Thyroid gland (tissue), 4 donors: ENCODE measurements around the gene LRRN3.

Source experiments
- POLR2A ChIP-seq, 2 donors: fragments of 450-650 bp; IDR thresholded peaks; one replicate each; pipeline ENCODE4 v1.6.1; 2017; ENCODE audit warnings: antibody characterized with exemption in 2 of 2, mild to moderate bottlenecking in 2 of 2, moderate library complexity in 1 of 2
- TF ChIP-seq, protein P1 (sequence below), 6 experiments: fragments of 200-600 bp in 3 of 6; fragments of 450-650 bp in 3 of 6; sonication (generic) in 3 of 6; IDR thresholded peaks; one replicate each; pipeline ENCODE4 v1.5.1; 2016 to 2019; ENCODE audit warnings: antibody characterized with exemption in 6 of 6, mild to moderate bottlenecking in 2 of 6, inconsistent platforms in 1 of 6, moderate library complexity in 1 of 6

GRCh38 chr7:111105269-111105668 is 14.3 kb downstream of the LRRN3 start:
- TF ChIP-seq, protein P1, sequence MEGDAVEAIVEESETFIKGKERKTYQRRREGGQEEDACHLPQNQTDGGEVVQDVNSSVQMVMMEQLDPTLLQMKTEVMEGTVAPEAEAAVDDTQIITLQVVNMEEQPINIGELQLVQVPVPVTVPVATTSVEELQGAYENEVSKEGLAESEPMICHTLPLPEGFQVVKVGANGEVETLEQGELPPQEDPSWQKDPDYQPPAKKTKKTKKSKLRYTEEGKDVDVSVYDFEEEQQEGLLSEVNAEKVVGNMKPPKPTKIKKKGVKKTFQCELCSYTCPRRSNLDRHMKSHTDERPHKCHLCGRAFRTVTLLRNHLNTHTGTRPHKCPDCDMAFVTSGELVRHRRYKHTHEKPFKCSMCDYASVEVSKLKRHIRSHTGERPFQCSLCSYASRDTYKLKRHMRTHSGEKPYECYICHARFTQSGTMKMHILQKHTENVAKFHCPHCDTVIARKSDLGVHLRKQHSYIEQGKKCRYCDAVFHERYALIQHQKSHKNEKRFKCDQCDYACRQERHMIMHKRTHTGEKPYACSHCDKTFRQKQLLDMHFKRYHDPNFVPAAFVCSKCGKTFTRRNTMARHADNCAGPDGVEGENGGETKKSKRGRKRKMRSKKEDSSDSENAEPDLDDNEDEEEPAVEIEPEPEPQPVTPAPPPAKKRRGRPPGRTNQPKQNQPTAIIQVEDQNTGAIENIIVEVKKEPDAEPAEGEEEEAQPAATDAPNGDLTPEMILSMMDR (IDR thresholded peaks at IDR 0.05), result no peak
- no peak for TF ChIP-seq POLR2A (IDR thresholded peaks at IDR 0.05)
